HepG2 (cell line): ENCODE results near the gene SH2D6. TPM values are rescaled to one million over a fixed set of nuclear protein-coding genes. Genes with fewer than 3 reads are reported as not detected.

Experiments used
- IKZF1 ChIP-seq: fragments of 450-650 bp; IDR thresholded peaks from 2 replicates; pipeline ENCODE4 v1.7.1; 2016
- NCOR1 ChIP-seq: fragments of 200-600 bp; sonication (generic); IDR thresholded peaks from 2 replicates; pipeline ENCODE4 v1.7.0; 2017; ENCODE audit warnings: antibody characterized with exemption, low read length, borderline replicate concordance
- PHB2 ChIP-seq: fragments of 450-650 bp; IDR thresholded peaks from 2 replicates; pipeline ENCODE4 v1.6.1; 2018; ENCODE audit not compliant: partially characterized antibody
- SP1 ChIP-seq, 2 experiments: fragments of 450-650 bp in 1 of 2; sonication (generic) in 1 of 2; formaldehyde crosslinking in 1 of 2; IDR thresholded peaks; 2 replicates each; pipeline versions ENCODE4 v1.4.0 to v1.6.1; 2016 to 2020; ENCODE audit warnings: missing genetic modification reagents in 1 of 2
- ZNF605 ChIP-seq: sonication (generic); formaldehyde crosslinking; IDR thresholded peaks from 2 replicates; pipeline ENCODE4 v1.8.0; 2022; ENCODE audit warnings: mild to moderate bottlenecking, missing genetic modification reagents
- polyA plus RNA-seq, 8 experiments: library from polyadenylated mRNA; depleted of rRNA in 3 of 8; stranded (reverse) in 7 of 8; unstranded in 1 of 8; fragments of >200 nt; fragmentation: Illumina TruSeq in 4 of 8; extraction: Trizol in 4 of 8; gene quantifications; 2 replicates each; pipeline versions ENCODE4 v1.2.1 to v1.2.3, GENCODE V29; 2011 to 2016; ENCODE audit warnings: low read depth in 4 of 8, missing spikeins in 1 of 8, mixed read lengths in 1 of 8; ENCODE audit not compliant: insufficient read depth in 1 of 8
- total RNA-seq, 5 experiments: library from RNA; depleted of rRNA; stranded (reverse); fragments of >200 nt; fragmentation: Illumina TruSeq; extraction: Trizol; gene quantifications; 2 replicates each; pipeline ENCODE4 v1.2.3, GENCODE V29; 2016; ENCODE audit warnings: low read depth in 1 of 5
- TF ChIP-seq, protein P1 (sequence below): sonication (generic); formaldehyde crosslinking; IDR thresholded peaks from 2 replicates; pipeline ENCODE4 v1.5.0; 2020; ENCODE audit warnings: mild to moderate bottlenecking, missing genetic modification reagents
- TF ChIP-seq, protein P2 (sequence below): IDR thresholded peaks from 2 replicates; pipeline ENCODE4 v1.6.1; 2016; ENCODE audit warnings: low read depth, missing genetic modification reagents, missing compliant biosample characterization
- TF ChIP-seq, protein P3 (sequence below): sonication (generic); formaldehyde crosslinking; IDR thresholded peaks from 2 replicates; pipeline ENCODE4 v1.4.0; 2020; ENCODE audit warnings: mild to moderate bottlenecking, missing genetic modification reagents

SH2D6 gene
- total and polyA plus RNA-seq, 2 of the 13 experiments (the other 11 are each of a cell fraction or from before 2014, with no cell fraction given) = 0.11 to 0.26 TPM

DNA sequence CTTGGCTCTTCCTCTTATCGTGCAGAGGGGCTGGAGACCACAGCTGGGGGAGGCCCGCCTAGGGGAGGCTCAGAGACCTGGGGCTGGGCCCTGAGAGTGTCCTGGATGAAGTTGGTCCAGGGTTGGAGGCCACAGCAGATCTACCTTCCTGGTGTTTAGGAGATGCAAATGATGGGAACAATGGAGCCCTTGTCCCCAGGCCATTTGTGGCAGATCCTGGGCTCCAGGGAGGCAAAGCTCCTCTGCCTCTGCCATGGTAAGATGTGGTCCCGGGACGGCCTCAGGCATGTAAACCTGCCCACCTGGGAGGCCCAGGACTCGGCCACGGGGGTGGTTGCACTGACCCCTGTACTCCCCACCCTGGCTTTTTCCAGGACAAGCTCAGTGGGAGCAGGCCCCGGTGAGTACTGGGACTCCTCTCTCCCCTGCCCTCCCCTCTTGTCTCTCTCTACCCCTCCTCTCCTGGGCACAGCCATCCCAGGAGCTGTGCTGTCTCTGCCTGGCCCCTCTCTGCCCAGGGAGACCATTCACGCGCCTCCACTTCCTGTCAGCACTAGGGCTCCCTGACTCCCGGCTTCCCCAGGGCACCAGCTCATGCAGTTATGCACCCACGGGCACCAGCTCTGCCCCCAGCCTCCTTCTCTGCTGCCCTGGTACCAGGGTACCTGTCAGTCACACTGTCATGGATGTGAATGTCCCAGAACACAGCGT is 10.9 kb downstream of the SH2D6 start (continued):
- TF ChIP-seq, protein P1, sequence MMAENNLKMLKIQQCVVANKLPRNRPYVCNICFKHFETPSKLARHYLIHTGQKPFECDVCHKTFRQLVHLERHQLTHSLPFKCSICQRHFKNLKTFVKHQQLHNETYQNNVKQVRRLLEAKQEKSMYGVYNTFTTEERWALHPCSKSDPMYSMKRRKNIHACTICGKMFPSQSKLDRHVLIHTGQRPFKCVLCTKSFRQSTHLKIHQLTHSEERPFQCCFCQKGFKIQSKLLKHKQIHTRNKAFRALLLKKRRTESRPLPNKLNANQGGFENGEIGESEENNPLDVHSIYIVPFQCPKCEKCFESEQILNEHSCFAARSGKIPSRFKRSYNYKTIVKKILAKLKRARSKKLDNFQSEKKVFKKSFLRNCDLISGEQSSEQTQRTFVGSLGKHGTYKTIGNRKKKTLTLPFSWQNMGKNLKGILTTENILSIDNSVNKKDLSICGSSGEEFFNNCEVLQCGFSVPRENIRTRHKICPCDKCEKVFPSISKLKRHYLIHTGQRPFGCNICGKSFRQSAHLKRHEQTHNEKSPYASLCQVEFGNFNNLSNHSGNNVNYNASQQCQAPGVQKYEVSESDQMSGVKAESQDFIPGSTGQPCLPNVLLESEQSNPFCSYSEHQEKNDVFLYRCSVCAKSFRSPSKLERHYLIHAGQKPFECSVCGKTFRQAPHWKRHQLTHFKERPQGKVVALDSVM (CRISPR knock-in tag) = peak; percentile 70
- TF ChIP-seq IKZF1 = no peak
- no peak for TF ChIP-seq PHB2
- TF ChIP-seq, protein P2, sequence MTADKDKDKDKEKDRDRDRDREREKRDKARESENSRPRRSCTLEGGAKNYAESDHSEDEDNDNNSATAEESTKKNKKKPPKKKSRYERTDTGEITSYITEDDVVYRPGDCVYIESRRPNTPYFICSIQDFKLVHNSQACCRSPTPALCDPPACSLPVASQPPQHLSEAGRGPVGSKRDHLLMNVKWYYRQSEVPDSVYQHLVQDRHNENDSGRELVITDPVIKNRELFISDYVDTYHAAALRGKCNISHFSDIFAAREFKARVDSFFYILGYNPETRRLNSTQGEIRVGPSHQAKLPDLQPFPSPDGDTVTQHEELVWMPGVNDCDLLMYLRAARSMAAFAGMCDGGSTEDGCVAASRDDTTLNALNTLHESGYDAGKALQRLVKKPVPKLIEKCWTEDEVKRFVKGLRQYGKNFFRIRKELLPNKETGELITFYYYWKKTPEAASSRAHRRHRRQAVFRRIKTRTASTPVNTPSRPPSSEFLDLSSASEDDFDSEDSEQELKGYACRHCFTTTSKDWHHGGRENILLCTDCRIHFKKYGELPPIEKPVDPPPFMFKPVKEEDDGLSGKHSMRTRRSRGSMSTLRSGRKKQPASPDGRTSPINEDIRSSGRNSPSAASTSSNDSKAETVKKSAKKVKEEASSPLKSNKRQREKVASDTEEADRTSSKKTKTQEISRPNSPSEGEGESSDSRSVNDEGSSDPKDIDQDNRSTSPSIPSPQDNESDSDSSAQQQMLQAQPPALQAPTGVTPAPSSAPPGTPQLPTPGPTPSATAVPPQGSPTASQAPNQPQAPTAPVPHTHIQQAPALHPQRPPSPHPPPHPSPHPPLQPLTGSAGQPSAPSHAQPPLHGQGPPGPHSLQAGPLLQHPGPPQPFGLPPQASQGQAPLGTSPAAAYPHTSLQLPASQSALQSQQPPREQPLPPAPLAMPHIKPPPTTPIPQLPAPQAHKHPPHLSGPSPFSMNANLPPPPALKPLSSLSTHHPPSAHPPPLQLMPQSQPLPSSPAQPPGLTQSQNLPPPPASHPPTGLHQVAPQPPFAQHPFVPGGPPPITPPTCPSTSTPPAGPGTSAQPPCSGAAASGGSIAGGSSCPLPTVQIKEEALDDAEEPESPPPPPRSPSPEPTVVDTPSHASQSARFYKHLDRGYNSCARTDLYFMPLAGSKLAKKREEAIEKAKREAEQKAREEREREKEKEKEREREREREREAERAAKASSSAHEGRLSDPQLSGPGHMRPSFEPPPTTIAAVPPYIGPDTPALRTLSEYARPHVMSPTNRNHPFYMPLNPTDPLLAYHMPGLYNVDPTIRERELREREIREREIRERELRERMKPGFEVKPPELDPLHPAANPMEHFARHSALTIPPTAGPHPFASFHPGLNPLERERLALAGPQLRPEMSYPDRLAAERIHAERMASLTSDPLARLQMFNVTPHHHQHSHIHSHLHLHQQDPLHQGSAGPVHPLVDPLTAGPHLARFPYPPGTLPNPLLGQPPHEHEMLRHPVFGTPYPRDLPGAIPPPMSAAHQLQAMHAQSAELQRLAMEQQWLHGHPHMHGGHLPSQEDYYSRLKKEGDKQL (CRISPR knock-in tag) = no peak
- TF ChIP-seq SP1 (IDR thresholded peaks at IDR 0.05) = no peak
- TF ChIP-seq SP1 (CRISPR knock-in tag; IDR thresholded peaks at IDR 0.05) = no peak
- TF ChIP-seq, protein P3, sequence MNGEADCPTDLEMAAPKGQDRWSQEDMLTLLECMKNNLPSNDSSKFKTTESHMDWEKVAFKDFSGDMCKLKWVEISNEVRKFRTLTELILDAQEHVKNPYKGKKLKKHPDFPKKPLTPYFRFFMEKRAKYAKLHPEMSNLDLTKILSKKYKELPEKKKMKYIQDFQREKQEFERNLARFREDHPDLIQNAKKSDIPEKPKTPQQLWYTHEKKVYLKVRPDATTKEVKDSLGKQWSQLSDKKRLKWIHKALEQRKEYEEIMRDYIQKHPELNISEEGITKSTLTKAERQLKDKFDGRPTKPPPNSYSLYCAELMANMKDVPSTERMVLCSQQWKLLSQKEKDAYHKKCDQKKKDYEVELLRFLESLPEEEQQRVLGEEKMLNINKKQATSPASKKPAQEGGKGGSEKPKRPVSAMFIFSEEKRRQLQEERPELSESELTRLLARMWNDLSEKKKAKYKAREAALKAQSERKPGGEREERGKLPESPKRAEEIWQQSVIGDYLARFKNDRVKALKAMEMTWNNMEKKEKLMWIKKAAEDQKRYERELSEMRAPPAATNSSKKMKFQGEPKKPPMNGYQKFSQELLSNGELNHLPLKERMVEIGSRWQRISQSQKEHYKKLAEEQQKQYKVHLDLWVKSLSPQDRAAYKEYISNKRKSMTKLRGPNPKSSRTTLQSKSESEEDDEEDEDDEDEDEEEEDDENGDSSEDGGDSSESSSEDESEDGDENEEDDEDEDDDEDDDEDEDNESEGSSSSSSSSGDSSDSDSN = peak; percentile 86
- TF ChIP-seq NCOR1 = no peak
- 0 out of 2 replicates have a peak, but pooled peaks have one; percentile 29 for TF ChIP-seq ZNF605 (CRISPR knock-in tag)
